Brain microvascular endothelial cell (primary cell): ENCODE results near the gene SPSB3.
A peak's percentile ranks its signal among the peaks of the same experiment; 100 is the strongest.

Experiments
- DNase-seq: peaks from one replicate; pipeline ENCODE4 v3.0.0-alpha.2; 2020
- H3K27ac ChIP-seq: fragments of 250-450 bp; sonication (Bioruptor Pico); 2 replicates; pipeline ENCODE4 v1.5.1; 2020; ENCODE audit warnings: mild to moderate bottlenecking, moderate library complexity
- H3K27me3 ChIP-seq: fragments of 250-450 bp; sonication (Bioruptor Pico); replicated peaks from 2 replicates; pipeline ENCODE4 v1.5.1; 2020; ENCODE audit warnings: mild to moderate bottlenecking
- H3K36me3 ChIP-seq: fragments of 250-450 bp; sonication (Bioruptor Pico); replicated peaks from 2 replicates; pipeline ENCODE4 v1.5.1; 2020; ENCODE audit warnings: mild to moderate bottlenecking
- H3K4me3 ChIP-seq: 2 replicates; pipeline ENCODE4 v1.5.1; 2011; ENCODE audit warnings: low read depth, mild to moderate bottlenecking, control low read depth, low read length, moderate library complexity
- in situ Hi-C: cut with HindIII; loops from 2 replicates; pipeline ENCODE4 v1.10.0; 2017; ENCODE audit warnings: low sequenced_read_pairs, low pct_ligation_motif_present
- TF ChIP-seq, protein P1 (sequence below): IDR thresholded peaks from 2 replicates; pipeline ENCODE4 v1.5.1; 2011; ENCODE audit warnings: low read depth, mild to moderate bottlenecking, moderate library complexity, low read length, control low read depth, inconsistent platforms; ENCODE audit errors: missing control alignments

The SPSB3 gene

DNA sequence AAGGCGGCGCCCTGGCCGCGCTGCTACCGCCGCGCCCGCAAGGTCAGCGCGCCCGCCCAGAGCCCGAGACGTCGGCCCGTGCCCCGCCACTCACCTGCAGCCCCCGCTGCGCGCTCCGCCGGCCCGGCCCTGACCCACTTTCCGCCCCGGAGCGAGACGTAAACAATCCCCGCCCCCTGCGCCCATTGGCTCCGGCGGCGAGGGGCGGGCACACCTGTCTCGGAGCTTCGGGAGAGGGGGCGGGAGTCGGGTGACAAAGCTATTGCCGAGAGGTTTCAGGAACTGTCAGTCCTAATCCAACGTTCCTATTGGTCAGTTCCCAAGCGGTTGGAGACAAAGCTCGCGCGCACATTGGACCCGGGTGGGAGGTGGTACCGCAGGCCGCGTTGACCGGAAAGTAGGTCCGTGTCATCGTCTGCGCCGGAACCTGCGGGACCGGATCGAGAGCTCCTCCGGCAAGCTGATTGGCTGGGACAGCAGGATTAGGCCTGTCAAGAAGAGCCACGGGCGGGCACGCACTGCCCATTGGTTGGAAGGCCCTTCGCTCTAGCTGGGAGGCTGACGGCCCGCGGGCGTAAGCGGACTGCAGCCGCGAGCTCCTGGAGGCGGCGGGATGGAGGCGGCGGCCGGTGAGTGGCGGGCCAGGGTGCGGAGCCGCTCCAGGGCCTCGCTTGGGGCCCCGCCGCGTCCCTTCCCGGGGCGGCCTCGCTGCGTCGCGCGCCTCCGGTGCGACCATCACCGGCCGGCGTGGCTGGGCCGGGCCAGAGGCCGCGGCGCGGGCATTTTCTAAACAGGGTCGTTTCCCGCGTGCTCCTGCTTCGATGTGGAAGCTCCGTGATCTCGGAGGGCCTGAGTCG lies at the start of gene SPSB3, which contains the start of gene NUBP2:
SPSB3 (minus strand) TSS at position 164 of the 857 bp plus-strand sequence. CDS start 1,088 bp downstream, outside the sequence.
NUBP2 (plus strand) TSS at position 553 of the 857 bp plus-strand sequence; CDS start at position 614, 61 bp downstream.
- peak within 1 kb of the TSS; percentile 88 for H3K4me3 ChIP-seq
- DNase-seq = peak; percentile 100
- TF ChIP-seq, protein P1, sequence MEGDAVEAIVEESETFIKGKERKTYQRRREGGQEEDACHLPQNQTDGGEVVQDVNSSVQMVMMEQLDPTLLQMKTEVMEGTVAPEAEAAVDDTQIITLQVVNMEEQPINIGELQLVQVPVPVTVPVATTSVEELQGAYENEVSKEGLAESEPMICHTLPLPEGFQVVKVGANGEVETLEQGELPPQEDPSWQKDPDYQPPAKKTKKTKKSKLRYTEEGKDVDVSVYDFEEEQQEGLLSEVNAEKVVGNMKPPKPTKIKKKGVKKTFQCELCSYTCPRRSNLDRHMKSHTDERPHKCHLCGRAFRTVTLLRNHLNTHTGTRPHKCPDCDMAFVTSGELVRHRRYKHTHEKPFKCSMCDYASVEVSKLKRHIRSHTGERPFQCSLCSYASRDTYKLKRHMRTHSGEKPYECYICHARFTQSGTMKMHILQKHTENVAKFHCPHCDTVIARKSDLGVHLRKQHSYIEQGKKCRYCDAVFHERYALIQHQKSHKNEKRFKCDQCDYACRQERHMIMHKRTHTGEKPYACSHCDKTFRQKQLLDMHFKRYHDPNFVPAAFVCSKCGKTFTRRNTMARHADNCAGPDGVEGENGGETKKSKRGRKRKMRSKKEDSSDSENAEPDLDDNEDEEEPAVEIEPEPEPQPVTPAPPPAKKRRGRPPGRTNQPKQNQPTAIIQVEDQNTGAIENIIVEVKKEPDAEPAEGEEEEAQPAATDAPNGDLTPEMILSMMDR = no peak
- H3K27me3 ChIP-seq = no peaks in the 10 kb centered on the region
- in situ Hi-C loops = no loop called here
- peak within 1 kb of the TSS; percentile 72 for H3K27ac ChIP-seq
- peaks cover 31% of the 10 kb centered on the region for H3K36me3 ChIP-seq

DNA sequence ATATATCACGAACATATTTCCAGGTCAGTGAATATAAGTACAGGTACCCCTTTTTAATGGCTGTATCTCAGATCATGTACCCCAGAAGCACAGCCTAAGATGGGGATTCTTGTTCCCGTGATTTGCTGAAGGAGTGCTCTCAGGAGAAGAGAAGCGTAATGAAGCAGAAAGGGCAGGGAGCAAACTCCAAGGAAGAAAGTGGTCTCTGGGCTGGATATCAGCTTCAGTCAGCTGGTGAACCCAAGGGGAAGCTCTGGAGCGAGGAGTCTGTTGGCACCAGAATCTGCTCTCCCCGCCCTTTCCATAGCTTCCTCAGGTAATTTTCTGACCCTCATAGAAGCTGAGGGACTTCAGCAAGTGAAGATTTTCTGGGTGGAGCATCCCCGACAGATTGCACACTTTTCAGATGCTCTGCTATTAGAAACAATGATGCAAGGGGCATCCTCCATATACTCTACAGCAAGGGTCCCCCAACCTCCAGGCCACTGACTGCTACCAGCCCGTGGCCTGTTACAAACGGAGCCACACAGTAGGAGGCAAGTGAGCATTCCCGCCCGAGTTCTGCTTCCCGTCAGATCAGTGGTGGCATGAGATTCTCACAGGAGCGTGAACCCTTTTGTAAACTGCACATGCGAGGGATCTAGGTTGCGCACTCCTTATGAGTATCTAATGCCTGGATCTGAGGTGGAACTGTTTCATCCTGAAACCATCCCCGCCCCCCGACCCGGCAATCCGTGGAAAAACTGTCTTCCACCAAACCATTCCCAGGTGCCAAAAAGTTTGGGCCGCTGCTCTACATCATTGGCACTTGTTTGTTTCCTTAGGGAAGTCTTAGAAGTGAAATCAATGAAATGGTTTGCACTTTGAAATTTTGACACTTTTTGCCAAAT lies 49.1 kb upstream of the SPSB3 start:
- no peak overlapping the region for H3K27ac ChIP-seq
- H3K27me3 ChIP-seq = no peaks in the 10 kb centered on the region
- H3K36me3 ChIP-seq = peaks cover 4% of the 10 kb centered on the region
- TF ChIP-seq, protein P1 = no peak
- H3K4me3 ChIP-seq = no peak overlapping the region
- DNase-seq = no peak
- in situ Hi-C loops = no loop called here

DNA sequence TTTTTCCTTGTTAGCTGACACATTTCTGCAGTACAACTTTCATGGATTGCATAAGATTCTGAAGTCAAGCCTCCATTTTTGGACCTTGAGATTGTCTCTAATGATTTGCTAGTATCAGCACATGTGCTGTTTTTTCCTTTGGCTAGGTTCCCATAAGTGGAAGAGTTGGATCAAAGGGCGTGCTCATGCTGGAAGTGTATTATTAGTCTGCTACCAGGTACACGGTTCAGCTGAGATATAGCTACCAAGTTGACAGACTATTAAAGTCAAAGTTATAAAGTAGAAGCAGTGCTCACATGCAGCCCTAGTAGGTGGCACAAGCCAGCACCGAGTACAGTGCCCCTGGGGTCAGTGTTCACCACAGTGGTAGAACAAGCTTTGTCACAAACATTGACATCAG lies 47.8 kb upstream of the SPSB3 start:
- TF ChIP-seq, protein P1 = no peak
- no peak overlapping the region for H3K4me3 ChIP-seq
- H3K27me3 ChIP-seq = no peaks in the 10 kb centered on the region
- H3K36me3 ChIP-seq = peaks cover 4% of the 10 kb centered on the region
- H3K27ac ChIP-seq = no peak overlapping the region
- DNase-seq = no peak
- in situ Hi-C loops = no loop called here

DNA sequence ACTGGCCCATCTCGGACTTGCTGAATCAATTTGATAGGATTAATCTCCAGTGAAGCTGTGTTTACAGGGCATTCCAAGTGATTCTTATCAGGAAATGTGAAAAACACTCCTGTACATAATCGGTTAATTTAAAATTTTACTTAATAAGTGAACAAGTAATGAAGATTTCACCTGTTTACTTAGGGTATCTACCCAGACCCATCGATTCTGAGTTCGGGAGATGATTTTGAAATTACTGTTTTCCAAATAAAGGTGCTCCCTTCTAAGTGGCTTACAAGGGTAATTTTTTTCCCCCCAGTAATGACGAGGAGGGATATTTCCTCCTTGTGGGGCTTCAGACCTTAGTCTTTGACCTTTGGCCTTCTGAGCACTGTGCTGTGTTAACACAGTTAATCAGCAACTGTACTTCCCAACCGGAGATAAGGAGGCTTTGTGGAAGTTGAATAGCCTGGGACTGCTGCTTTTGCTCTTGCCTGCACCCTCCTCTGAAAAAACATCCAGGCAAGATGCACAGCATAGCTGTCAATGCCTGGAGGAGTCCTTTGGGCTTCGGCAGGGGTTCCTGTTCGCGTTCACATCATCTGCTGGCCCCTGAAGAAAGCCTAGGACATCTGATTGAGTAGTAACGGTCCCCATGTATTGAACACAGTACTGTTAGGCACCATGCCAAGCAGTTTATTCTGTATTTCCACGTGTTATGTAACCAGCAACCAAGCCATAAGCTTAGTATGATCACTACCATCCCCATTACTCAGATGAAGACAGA lies 46.5 kb upstream of the SPSB3 start:
- no peak for DNase-seq
- TF ChIP-seq, protein P1 = no peak
- Histone ChIP-seq H3K27me3 (no peaks in the 10 kb centered on the region), H3K36me3 (peaks cover 4% of the 10 kb centered on the region), H3K27ac (no peak overlapping the region), H3K4me3 (no peak overlapping the region)
- in situ Hi-C loops = no loop called here
